H1 (cell line): ENCODE measurements around the gene CIAO2B. TPM values are rescaled to one million over a fixed set of nuclear protein-coding genes. Genes with fewer than 3 reads are reported as not detected.

Source experiments
- CTCF ChIA-PET: fragments of 300-600 bp; sonication (Branson Sonifier 250); formaldehyde crosslinking; loops from one replicate; lab custom pipeline; 2021; ENCODE audit not compliant: partially characterized antibody; lab: Charles Lee
- POLR2A ChIA-PET: fragments of 300-600 bp; sonication (Branson Sonifier 250); formaldehyde crosslinking; loops from one replicate; lab custom pipeline; 2021; ENCODE audit warnings: inconsistent platforms; ENCODE audit not compliant: partially characterized antibody; lab: Charles Lee
- DNase-seq, 2 experiments: peaks; one replicate each; pipeline versions ENCODE4 v3.0.0 to v3.0.0-alpha.2; 2010 to 2022; ENCODE audit warnings: low spot score in 2 of 2, low read depth in 1 of 2, mixed read lengths in 1 of 2
- FAIRE-seq: peaks from 2 replicates; lab custom pipeline; 2011; peaks lifted over from hg19 to GRCh38; lab: Jason Lieb, UNC
- H2AFZ ChIP-seq: 2 replicates; pipeline ENCODE4 v1.8.1; 2012; ENCODE audit warnings: low read length, inconsistent platforms
- H2AK5ac ChIP-seq: 2 replicates; pipeline ENCODE4 v1.6.1; 2013; ENCODE audit warnings: low read depth, low read length
- H2BK120ac ChIP-seq: replicated peaks from 2 replicates; pipeline ENCODE3; 2013; ENCODE audit warnings: low read depth, low read length, inconsistent platforms
- H2BK12ac ChIP-seq: 2 replicates; pipeline ENCODE4 v1.6.1; 2013; ENCODE audit warnings: low read depth, low read length
- H2BK15ac ChIP-seq: 2 replicates; pipeline ENCODE4 v1.6.1; 2013; ENCODE audit warnings: low read length
- H2BK20ac ChIP-seq: 2 replicates; pipeline ENCODE4 v1.6.1; 2013; ENCODE audit warnings: low read length
- H2BK5ac ChIP-seq: 2 replicates; pipeline ENCODE4 v1.6.1; 2013; ENCODE audit warnings: low read depth, low read length
- H3K14ac ChIP-seq: 2 replicates; pipeline ENCODE4 v1.6.1; 2013; ENCODE audit warnings: inconsistent platforms; ENCODE audit not compliant: insufficient read length
- H3K18ac ChIP-seq: 2 replicates; pipeline ENCODE4 v1.6.1; 2013; ENCODE audit warnings: low read length; ENCODE audit errors: extremely low read depth
- H3K23ac ChIP-seq: 2 replicates; pipeline ENCODE4 v1.6.1; 2013; ENCODE audit warnings: inconsistent platforms; ENCODE audit not compliant: insufficient read length
- H3K23me2 ChIP-seq: 2 replicates; pipeline ENCODE4 v1.6.1; 2013; ENCODE audit warnings: low read depth, low read length
- H3K27ac ChIP-seq: 2 replicates; pipeline ENCODE4 v1.6.1; 2011; ENCODE audit warnings: low read depth, low read length, inconsistent platforms
- H3K27me3 ChIP-seq, 4 experiments: replicated peaks in 1 of 4; 1 replicate in 1 of 4; 2 replicates in 3 of 4; pipeline versions ENCODE4 v1.6.1 to v1.8.1; 2011 to 2013; ENCODE audit warnings: low read length in 3 of 4, mild to moderate bottlenecking in 3 of 4, inconsistent platforms in 2 of 4, mixed read lengths in 2 of 4, moderate library complexity in 1 of 4; ENCODE audit not compliant: control insufficient read depth in 3 of 4, insufficient read depth in 3 of 4; ENCODE audit errors: extremely low read depth in 1 of 4
- H3K36me3 ChIP-seq, 4 experiments: 2 replicates each; pipeline versions ENCODE4 v1.6.1 to v1.8.1; 2011 to 2013; ENCODE audit warnings: mild to moderate bottlenecking in 4 of 4, low read length in 3 of 4, moderate library complexity in 2 of 4, control low read depth in 1 of 4, inconsistent platforms in 1 of 4; ENCODE audit not compliant: insufficient read depth in 4 of 4, control insufficient read depth in 2 of 4
- H3K4ac ChIP-seq: replicated peaks from 2 replicates; pipeline ENCODE3; 2013; ENCODE audit warnings: low read length, low read depth, mixed read lengths, inconsistent platforms; ENCODE audit not compliant: insufficient read length
- H3K4me1 ChIP-seq, 4 experiments: replicated peaks in 1 of 4; 1 replicate in 1 of 4; 2 replicates in 3 of 4; pipeline versions ENCODE4 v1.6.1 to v1.8.1; 2011 to 2013; ENCODE audit warnings: low read length in 3 of 4, inconsistent platforms in 2 of 4, mixed read lengths in 1 of 4; ENCODE audit not compliant: insufficient read depth in 4 of 4, control insufficient read depth in 3 of 4
- H3K4me2 ChIP-seq, 2 experiments: 2 replicates each; pipeline versions ENCODE4 v1.6.1 to v1.8.1; 2011 to 2013; ENCODE audit warnings: low read depth in 2 of 2, low read length in 2 of 2, control low read depth in 1 of 2, inconsistent platforms in 1 of 2, mild to moderate bottlenecking in 1 of 2; ENCODE audit not compliant: insufficient read depth in 1 of 2
- H3K4me3 ChIP-seq, 4 experiments: fragments of 200-600, 300-600 bp in 1 of 4; sonication (generic), shearing (Covaris generic), sonication (Bioruptor Twin) in 1 of 4; 2 replicates each; pipeline versions ENCODE4 v1.5.1 to v1.8.1; 2011 to 2016; ENCODE audit warnings: low read length in 4 of 4, low read depth in 3 of 4, control low read depth in 2 of 4, inconsistent platforms in 2 of 4, mild to moderate bottlenecking in 2 of 4, mixed read lengths in 1 of 4, moderate library complexity in 1 of 4; ENCODE audit not compliant: insufficient read depth in 2 of 4; ENCODE audit errors: extremely low read depth in 1 of 4
- H3K56ac ChIP-seq: replicated peaks from 2 replicates; pipeline ENCODE3; 2013; ENCODE audit warnings: low read depth, mild to moderate bottlenecking, mixed read lengths, low read length, inconsistent platforms; ENCODE audit not compliant: insufficient read length
- H3K79me1 ChIP-seq: 2 replicates; pipeline ENCODE4 v1.6.1; 2013; ENCODE audit warnings: low read depth, low read length, control low read depth
- H3K79me2 ChIP-seq, 2 experiments: 2 replicates each; pipeline versions ENCODE4 v1.6.1 to v1.8.1; 2012 to 2013; ENCODE audit warnings: low read length in 2 of 2, mild to moderate bottlenecking in 2 of 2, inconsistent platforms in 1 of 2; ENCODE audit not compliant: insufficient read depth in 2 of 2, control insufficient read depth in 1 of 2
- H3K9ac ChIP-seq, 4 experiments: replicated peaks in 1 of 4; 1 replicate in 1 of 4; 2 replicates in 3 of 4; pipeline versions ENCODE4 v1.6.1 to v1.8.1; 2011 to 2013; ENCODE audit warnings: low read depth in 3 of 4, low read length in 3 of 4, control low read depth in 2 of 4, mild to moderate bottlenecking in 2 of 4, moderate library complexity in 2 of 4, inconsistent platforms in 1 of 4; ENCODE audit errors: extremely low read depth in 1 of 4
- H3K9me3 ChIP-seq, 2 experiments: 2 replicates each; pipeline versions ENCODE4 v1.6.1 to v1.8.1; 2012 to 2013; ENCODE audit warnings: mild to moderate bottlenecking in 2 of 2, moderate library complexity in 2 of 2, control low read depth in 1 of 2, inconsistent platforms in 1 of 2, low read depth in 1 of 2, low read length in 1 of 2, mixed read lengths in 1 of 2; ENCODE audit not compliant: insufficient read depth in 2 of 2
- H4K20me1 ChIP-seq, 2 experiments: replicated peaks in 1 of 2; 2 replicates each; pipeline versions ENCODE3 to v1.8.1; 2011 to 2013; ENCODE audit warnings: inconsistent platforms in 2 of 2, low read length in 2 of 2, mild to moderate bottlenecking in 1 of 2; ENCODE audit not compliant: insufficient read depth in 2 of 2, control insufficient read depth in 1 of 2
- H4K5ac ChIP-seq: 2 replicates; pipeline ENCODE4 v1.6.1; 2013; ENCODE audit warnings: low read length, low read depth, mixed read lengths, inconsistent platforms; ENCODE audit not compliant: insufficient read length
- H4K8ac ChIP-seq: 2 replicates; pipeline ENCODE4 v1.8.0; 2013; ENCODE audit warnings: mild to moderate bottlenecking, moderate library complexity, low read length, inconsistent platforms; ENCODE audit not compliant: insufficient read depth; ENCODE audit errors: extremely low read depth
- H4K91ac ChIP-seq: replicated peaks from 2 replicates; pipeline ENCODE3; 2013; ENCODE audit warnings: low read length, mixed read lengths, inconsistent platforms; ENCODE audit not compliant: insufficient read length
- ATF2 ChIP-seq: IDR thresholded peaks from 2 replicates; pipeline ENCODE4 v1.6.1; 2012; ENCODE audit warnings: low read length, inconsistent platforms
- EGR1 ChIP-seq: IDR thresholded peaks from 2 replicates; pipeline ENCODE4 v1.6.1; 2011; ENCODE audit warnings: low read depth, low read length, borderline replicate concordance
- EP300 ChIP-seq, 2 experiments: IDR thresholded peaks; 1 replicate in 1 of 2; 2 replicates in 1 of 2; pipeline ENCODE4 v1.6.1; 2011 to 2012; ENCODE audit warnings: low read depth in 2 of 2, low read length in 2 of 2, mild to moderate bottlenecking in 2 of 2, borderline replicate concordance in 1 of 2, inconsistent platforms in 1 of 2, moderate library complexity in 1 of 2
- GABPA ChIP-seq: IDR thresholded peaks from 2 replicates; pipeline ENCODE4 v1.6.1; 2011; ENCODE audit warnings: mild to moderate bottlenecking, low read length, moderate library complexity, borderline replicate concordance; ENCODE audit not compliant: insufficient read depth
- GTF2F1 ChIP-seq: IDR thresholded peaks from 2 replicates; pipeline ENCODE4 v1.6.1; 2012; ENCODE audit warnings: low read depth, low read length, improper control_type of control experiment, borderline replicate concordance
- JUND ChIP-seq: IDR thresholded peaks from 2 replicates; pipeline ENCODE4 v1.6.1; 2011; ENCODE audit warnings: mild to moderate bottlenecking, improper control_type of control experiment, low read length
- SIN3A ChIP-seq, 2 experiments: IDR thresholded peaks in 1 of 2; conservative IDR thresholded peaks in 1 of 2; 2 replicates each; pipeline ENCODE4 v1.6.1; 2011 to 2012; ENCODE audit warnings: low read length in 2 of 2, improper control_type of control experiment in 1 of 2, low read depth in 1 of 2, mild to moderate bottlenecking in 1 of 2
- SIRT6 ChIP-seq: IDR thresholded peaks from one replicate; pipeline ENCODE4 v1.7.1; 2012; ENCODE audit warnings: low read length, inconsistent platforms
- SP4 ChIP-seq: IDR thresholded peaks from 2 replicates; pipeline ENCODE4 v1.6.1; 2012; ENCODE audit warnings: low read length, inconsistent platforms
- WGBS, 2 experiments: shearing (Covaris generic) in 1 of 2; methylation state at CpG; one replicate each; pipeline versions ENCODE4 v1.1.6 to v1.1.7; 2013 to 2015; ENCODE audit warnings: low lambda C conversion rate in 2 of 2, mixed read lengths in 2 of 2, inconsistent platforms in 1 of 2, low coverage in 1 of 2, missing lambda C conversion rate in 1 of 2; ENCODE audit not compliant: insufficient replicate concordance in 2 of 2, insufficient coverage in 1 of 2, insufficient read length in 1 of 2; ENCODE audit errors: extremely low coverage in 1 of 2, missing lambda C conversion rate in 1 of 2; 5-methylcytosine and 5-hydroxymethylcytosine counted together
- polyA plus RNA-seq, 7 experiments: library from polyadenylated mRNA; depleted of rRNA in 3 of 7; stranded (reverse) in 5 of 7; unstranded in 2 of 7; fragments of >200 nt in 5 of 7; fragments of 200-250 nt in 2 of 7; gene quantifications; 1 replicate in 5 of 7; 2 replicates in 1 of 7; 4 replicates in 1 of 7; pipeline versions ENCODE4 v1.2.1 to v1.2.3, GENCODE V29; 2011 to 2013; ENCODE audit warnings: missing spikeins in 2 of 7, mixed read lengths in 2 of 7
- total RNA-seq: library from RNA; stranded (reverse); fragmentation: NEBNext Ultra II Directional; extraction: Animal tissue kit (Norgen Biotek cat#: 25700); gene quantifications from 2 replicates; pipeline ENCODE4 v1.2.1, GENCODE V29; 2021

The CIAO2B gene
- total and polyA plus RNA-seq, 2 of the 8 experiments (the other 6 are each of a cell fraction or from before 2014, with no cell fraction given), result 65.6 to 248 TPM

GRCh38 chr16:66924527-66925321 lies 9.5 kb downstream of the CIAO2B start:
- no peak overlapping the region for H4K91ac ChIP-seq
- H2BK120ac ChIP-seq, result no peak overlapping the region
- no peak overlapping the region for H2AK5ac ChIP-seq
- no peaks in the 10 kb centered on the region for H3K36me3 ChIP-seq
- no peak overlapping the region for H3K4ac ChIP-seq
- 11% methylated on average over 53 of the region's 72 CpGs; no CpG with 5 or more reads in 1 of the 2 experiments for whole genome bisulfite sequencing, 2 experiments
- H2BK5ac ChIP-seq, result no peak overlapping the region
- peaks cover 0 to 8% (median under 1%) of the 10 kb centered on the region in 4 experiments; a peak in 4 of 7 replicates for H3K4me1 ChIP-seq
- peak overlapping the region; percentile 40 to 89 for H3K4me2 ChIP-seq
- H3K4me3 ChIP-seq, result peak overlapping the region; percentile 28 to 67 (median 40)
- no peak overlapping the region for H2BK12ac ChIP-seq
- CTCF ChIA-PET, result interaction anchor here (0.7 to 27.5 kb wide), 6 partner anchors 21 to 274 kb away, joined by 3 to 1009 read pairs (median 4); partner anchors contain the start of genes CDH16 and PDP2
- FAIRE-seq (no peak), DNase-seq (peak in 1 of 2 experiments; percentile 88)
- H3K27me3 ChIP-seq, result peaks cover 14 to 45% (median 37%) of the 10 kb centered on the region in 4 experiments; a peak in 6 of 7 replicates
- no peak overlapping the region for H4K5ac ChIP-seq
- no peak overlapping the region for H3K23ac ChIP-seq
- POLR2A ChIA-PET, result interaction anchor here (1.4 kb wide), 1 partner anchor 13 kb away, joined by 5 read pairs; no protein-coding TSS in a partner anchor
- peak overlapping the region; percentile 22; the same call in 1 of the 2 replicates for H4K8ac ChIP-seq
- no peaks in the 10 kb centered on the region for H3K79me2 ChIP-seq
- H2BK20ac ChIP-seq, result no peak overlapping the region
- H3K79me1 ChIP-seq, result peaks cover 2% of the 10 kb centered on the region; the same call in 1 of the 2 replicates
- H2BK15ac ChIP-seq, result no peak overlapping the region; the same call in 1 of the 2 replicates
- peaks cover 4% of the 10 kb centered on the region; the same call in 1 of the 2 replicates for H3K23me2 ChIP-seq
- no peaks in the 10 kb centered on the region for H4K20me1 ChIP-seq
- H3K14ac ChIP-seq, result no peak overlapping the region
- H3K18ac ChIP-seq, result no peak overlapping the region
- H3K27ac ChIP-seq, result no peak overlapping the region
- no peaks in the 10 kb centered on the region for H3K9me3 ChIP-seq
- no peak overlapping the region for H3K56ac ChIP-seq
- no peak overlapping the region for H2AFZ ChIP-seq
- no peak overlapping the region for H3K9ac ChIP-seq
- TF ChIP-seq SP4, result no peak
- TF ChIP-seq GTF2F1, result no peak
- peak in 1 of 2 experiments; percentile 21; a peak in 1 of 3 replicates for TF ChIP-seq EP300 (IDR thresholded peaks at IDR 0.05; ENCODE audit: borderline replicate concordance in 1 of 2, low read depth in 2 of 2, low read length in 2 of 2)
- 0 out of 4 replicates have a peak, but pooled peaks of 1 of the 2 experiments have one; percentile 63 for TF ChIP-seq SIN3A (conservative IDR thresholded peaks at IDR 0.05 in 1 of 2, IDR thresholded peaks at IDR 0.05 in 1 of 2; ENCODE audit: low read depth in 1 of 2, low read length in 2 of 2)
- no peak for TF ChIP-seq JUND
- no peak for TF ChIP-seq ATF2
- TF ChIP-seq EGR1, result no peak
- no peak for TF ChIP-seq SIRT6
- TF ChIP-seq GABPA, result 0 out of 2 replicates have a peak, but pooled peaks have one; percentile 39
